HEK293 (cell line): ENCODE results near the gene SRRM1.
"Not testable (repeated sequence)": the region's sequence is repeated elsewhere in the genome, so short reads cannot be mapped to it uniquely, and the experiment has no call there.

Experiments
- EGR2 ChIP-seq: fragments of 450-650 bp; formaldehyde crosslinking; IDR thresholded peaks from 2 replicates; pipeline ENCODE4 v1.5.1; 2016; ENCODE audit warnings: low read depth, missing biosample characterization, missing genetic modification characterization
- IKZF3 ChIP-seq: fragments of 450-650 bp; IDR thresholded peaks from 2 replicates; pipeline ENCODE4 v1.5.0; 2018; ENCODE audit warnings: missing biosample characterization, mild to moderate bottlenecking, missing genetic modification characterization, moderate library complexity
- YY1 ChIP-seq: fragments of 450-650 bp; formaldehyde crosslinking; IDR thresholded peaks from 2 replicates; pipeline ENCODE4 v1.5.1; 2018; ENCODE audit warnings: missing biosample characterization, missing genetic modification characterization
- ZBTB20 ChIP-seq: fragments of 450-650 bp; formaldehyde crosslinking; IDR thresholded peaks from 2 replicates; pipeline ENCODE4 v1.5.1; 2016; ENCODE audit warnings: missing biosample characterization, missing genetic modification characterization
- ZNF23 ChIP-seq: fragments of 450-650 bp; formaldehyde crosslinking; IDR thresholded peaks from 2 replicates; pipeline ENCODE4 v1.5.1; 2016; ENCODE audit warnings: missing biosample characterization, missing genetic modification characterization, borderline replicate concordance
- ZNF274 ChIP-seq, 2 experiments: fragments of 200-500 bp in 1 of 2; fragments of 450-650 bp in 1 of 2; sonication (Bioruptor generic) in 1 of 2; formaldehyde crosslinking in 1 of 2; IDR thresholded peaks; 2 replicates each; pipeline versions ENCODE4 v1.5.1 to v1.6.1; 2014 to 2016; ENCODE audit warnings: borderline replicate concordance in 1 of 2, inconsistent platforms in 1 of 2, low read length in 1 of 2, missing biosample characterization in 1 of 2, missing genetic modification characterization in 1 of 2
- ZNF394 ChIP-seq: fragments of 450-650 bp; formaldehyde crosslinking; IDR thresholded peaks from 2 replicates; pipeline ENCODE4 v1.5.1; 2016; ENCODE audit warnings: missing biosample characterization, missing genetic modification characterization, mild to moderate bottlenecking, moderate library complexity, borderline replicate concordance
- ZNF654 ChIP-seq: fragments of 450-650 bp; formaldehyde crosslinking; IDR thresholded peaks from 2 replicates; pipeline ENCODE4 v1.5.1; 2016; ENCODE audit warnings: low read depth, missing biosample characterization, missing genetic modification characterization
- ZNF837 ChIP-seq: fragments of 450-650 bp; formaldehyde crosslinking; IDR thresholded peaks from 2 replicates; pipeline ENCODE4 v1.5.1; 2016; ENCODE audit warnings: missing biosample characterization, missing genetic modification characterization
- TF ChIP-seq, protein P1 (sequence below): fragments of 450-650 bp; formaldehyde crosslinking; IDR thresholded peaks from 2 replicates; pipeline ENCODE4 v1.5.1; 2016; ENCODE audit warnings: missing biosample characterization, missing genetic modification characterization
- TF ChIP-seq, protein P2 (sequence below): fragments of 450-650 bp; formaldehyde crosslinking; IDR thresholded peaks from 2 replicates; pipeline ENCODE4 v1.5.0; 2017; ENCODE audit warnings: missing biosample characterization, missing genetic modification characterization, borderline replicate concordance

DNA sequence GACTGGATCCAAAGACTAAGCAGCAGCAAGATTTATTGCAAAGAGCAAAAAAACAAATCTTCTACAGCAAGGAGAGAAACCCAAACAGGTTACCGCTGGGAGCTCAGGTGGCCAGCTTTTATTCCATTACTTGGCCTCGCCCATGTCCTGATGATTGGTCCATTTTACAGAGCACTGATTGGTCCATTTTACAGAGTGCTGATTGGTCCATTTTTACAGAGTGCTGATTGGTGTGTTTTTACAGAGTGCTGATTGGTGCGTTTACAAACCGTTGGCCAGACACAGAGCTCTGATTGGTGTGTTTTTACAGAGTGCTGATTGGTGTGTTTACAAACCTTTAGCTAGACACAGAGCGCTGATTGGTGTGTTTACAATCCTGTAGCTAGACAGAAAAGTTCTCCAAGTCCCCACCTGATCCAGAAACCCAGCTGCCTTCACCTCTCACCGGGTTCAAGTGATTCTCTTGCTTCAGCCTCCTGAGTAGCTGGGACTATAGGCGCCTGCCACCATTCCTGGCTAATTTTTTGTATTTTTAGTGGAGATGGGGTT, 54.4 kb downstream of the SRRM1 start:
- TF ChIP-seq IKZF3; ZNF394 (tag by site-specific recombination); ZNF654 (tag by site-specific recombination); ZNF23 (tag by site-specific recombination); ZNF274 (IDR thresholded peaks at IDR 0.05; ENCODE audit: low read length); ZNF274 (tag by site-specific recombination; IDR thresholded peaks at IDR 0.05; ENCODE audit: borderline replicate concordance); ZBTB20; EGR2 (tag by site-specific recombination); YY1 (tag by site-specific recombination); ZNF837 (tag by site-specific recombination): not testable (repeated sequence)
- TF ChIP-seq, protein P1, sequence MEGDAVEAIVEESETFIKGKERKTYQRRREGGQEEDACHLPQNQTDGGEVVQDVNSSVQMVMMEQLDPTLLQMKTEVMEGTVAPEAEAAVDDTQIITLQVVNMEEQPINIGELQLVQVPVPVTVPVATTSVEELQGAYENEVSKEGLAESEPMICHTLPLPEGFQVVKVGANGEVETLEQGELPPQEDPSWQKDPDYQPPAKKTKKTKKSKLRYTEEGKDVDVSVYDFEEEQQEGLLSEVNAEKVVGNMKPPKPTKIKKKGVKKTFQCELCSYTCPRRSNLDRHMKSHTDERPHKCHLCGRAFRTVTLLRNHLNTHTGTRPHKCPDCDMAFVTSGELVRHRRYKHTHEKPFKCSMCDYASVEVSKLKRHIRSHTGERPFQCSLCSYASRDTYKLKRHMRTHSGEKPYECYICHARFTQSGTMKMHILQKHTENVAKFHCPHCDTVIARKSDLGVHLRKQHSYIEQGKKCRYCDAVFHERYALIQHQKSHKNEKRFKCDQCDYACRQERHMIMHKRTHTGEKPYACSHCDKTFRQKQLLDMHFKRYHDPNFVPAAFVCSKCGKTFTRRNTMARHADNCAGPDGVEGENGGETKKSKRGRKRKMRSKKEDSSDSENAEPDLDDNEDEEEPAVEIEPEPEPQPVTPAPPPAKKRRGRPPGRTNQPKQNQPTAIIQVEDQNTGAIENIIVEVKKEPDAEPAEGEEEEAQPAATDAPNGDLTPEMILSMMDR (tag by site-specific recombination): not testable (repeated sequence)
- TF ChIP-seq, protein P2, sequence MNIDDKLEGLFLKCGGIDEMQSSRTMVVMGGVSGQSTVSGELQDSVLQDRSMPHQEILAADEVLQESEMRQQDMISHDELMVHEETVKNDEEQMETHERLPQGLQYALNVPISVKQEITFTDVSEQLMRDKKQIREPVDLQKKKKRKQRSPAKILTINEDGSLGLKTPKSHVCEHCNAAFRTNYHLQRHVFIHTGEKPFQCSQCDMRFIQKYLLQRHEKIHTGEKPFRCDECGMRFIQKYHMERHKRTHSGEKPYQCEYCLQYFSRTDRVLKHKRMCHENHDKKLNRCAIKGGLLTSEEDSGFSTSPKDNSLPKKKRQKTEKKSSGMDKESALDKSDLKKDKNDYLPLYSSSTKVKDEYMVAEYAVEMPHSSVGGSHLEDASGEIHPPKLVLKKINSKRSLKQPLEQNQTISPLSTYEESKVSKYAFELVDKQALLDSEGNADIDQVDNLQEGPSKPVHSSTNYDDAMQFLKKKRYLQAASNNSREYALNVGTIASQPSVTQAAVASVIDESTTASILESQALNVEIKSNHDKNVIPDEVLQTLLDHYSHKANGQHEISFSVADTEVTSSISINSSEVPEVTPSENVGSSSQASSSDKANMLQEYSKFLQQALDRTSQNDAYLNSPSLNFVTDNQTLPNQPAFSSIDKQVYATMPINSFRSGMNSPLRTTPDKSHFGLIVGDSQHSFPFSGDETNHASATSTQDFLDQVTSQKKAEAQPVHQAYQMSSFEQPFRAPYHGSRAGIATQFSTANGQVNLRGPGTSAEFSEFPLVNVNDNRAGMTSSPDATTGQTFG (tag by site-specific recombination): not testable (repeated sequence)
